HUES48 (cell line): ENCODE results near the gene TDRD9.

Source experiments
- H3K27ac ChIP-seq: one replicate; pipeline ENCODE4 v1.7.0; 2013; ENCODE audit warnings: low read depth, low read length, inconsistent platforms
- H3K27me3 ChIP-seq: 2 replicates; pipeline ENCODE4 v1.6.1; 2013; ENCODE audit warnings: mild to moderate bottlenecking, low read length; ENCODE audit not compliant: control insufficient read depth, insufficient read depth
- H3K36me3 ChIP-seq: 2 replicates; pipeline ENCODE4 v1.6.1; 2013; ENCODE audit warnings: low read length; ENCODE audit not compliant: control insufficient read depth, insufficient read depth
- H3K4me1 ChIP-seq: 2 replicates; pipeline ENCODE4 v1.6.1; 2013; ENCODE audit warnings: mild to moderate bottlenecking, low read length; ENCODE audit not compliant: control insufficient read depth, insufficient read depth
- H3K4me3 ChIP-seq: 2 replicates; pipeline ENCODE4 v1.5.1; 2013; ENCODE audit warnings: mild to moderate bottlenecking, low read depth, low read length
- H3K9ac ChIP-seq: 2 replicates; pipeline ENCODE4 v1.6.1; 2013; ENCODE audit warnings: mild to moderate bottlenecking, low read depth, low read length, moderate library complexity
- H3K9me3 ChIP-seq: 2 replicates; pipeline ENCODE4 v1.6.1; 2013; ENCODE audit warnings: low read length; ENCODE audit not compliant: control insufficient read depth, insufficient read depth

TDRD9 gene

DNA sequence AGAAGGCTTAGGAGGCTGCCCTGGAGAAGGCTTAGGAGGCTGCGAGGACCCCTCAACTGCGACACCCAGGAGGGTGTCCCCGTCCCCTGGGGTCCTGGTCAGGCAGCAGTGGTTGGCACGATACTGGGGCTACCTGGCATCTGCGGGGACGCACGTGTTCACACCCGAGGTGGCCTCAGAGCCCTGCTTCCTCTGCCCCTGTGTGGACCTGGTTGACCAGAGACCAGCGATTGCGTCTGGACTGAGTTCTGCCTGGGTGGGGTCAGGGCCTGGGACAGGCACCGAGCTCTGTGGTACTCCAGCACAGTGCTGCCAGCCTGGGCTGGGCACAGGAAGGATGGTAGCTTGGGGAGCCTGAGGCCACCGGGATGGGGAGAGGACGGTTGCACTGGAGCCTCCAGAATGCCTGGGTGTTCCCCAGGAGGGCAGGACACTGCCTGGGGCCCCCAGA is 158.0 kb downstream of the TDRD9 start:
- Histone ChIP-seq H3K27ac (no peak overlapping the region), H3K9ac (no peak overlapping the region), H3K9me3 (no peaks in the 10 kb centered on the region), H3K27me3 (peaks cover 5% of the 10 kb centered on the region; the same call in 1 of the 2 replicates), H3K4me1 (no peaks in the 10 kb centered on the region; the same call in 1 of the 2 replicates), H3K36me3 (no peaks in the 10 kb centered on the region), H3K4me3 (no peak overlapping the region)

DNA sequence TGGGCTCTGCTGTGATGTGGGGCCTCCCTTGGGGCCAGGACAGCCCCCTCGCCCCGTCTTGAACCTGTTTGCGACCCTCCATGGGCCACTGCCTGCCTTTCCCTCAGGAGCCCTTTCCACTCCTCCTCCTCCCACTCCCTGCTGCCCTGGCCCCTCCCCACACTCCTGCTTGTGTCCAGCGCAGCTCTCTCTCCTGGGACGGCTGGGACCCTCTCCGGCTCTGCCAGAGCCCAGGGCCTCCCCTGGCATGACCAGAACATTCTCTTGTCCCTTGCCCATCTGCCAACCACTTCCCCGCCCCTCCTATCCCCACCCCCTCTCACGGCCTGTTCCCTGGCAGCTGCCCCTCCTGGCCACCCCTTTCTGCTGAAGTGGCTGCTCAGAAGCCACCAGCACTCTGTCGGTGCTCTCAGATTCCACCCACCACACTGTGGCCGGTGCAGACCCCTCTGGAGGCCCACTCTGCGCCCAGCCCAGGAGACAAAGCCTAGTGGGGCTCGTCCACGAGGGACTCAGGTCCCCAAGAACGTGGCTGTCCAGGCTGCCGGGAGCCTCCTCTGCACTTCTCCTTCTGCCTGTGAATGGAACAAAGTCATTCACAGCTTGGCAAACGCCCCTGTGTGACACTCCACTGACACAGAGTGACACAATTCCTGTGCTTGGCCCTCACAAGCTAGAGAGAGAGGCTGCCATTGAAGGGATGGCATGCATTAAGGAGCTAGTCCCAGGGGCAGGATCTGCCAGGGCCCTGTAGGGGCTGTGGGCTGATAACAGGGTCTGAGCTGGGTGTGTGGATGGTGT is 158.6 kb downstream of the TDRD9 start:
- Histone ChIP-seq H3K9me3 (no peaks in the 10 kb centered on the region), H3K4me1 (no peaks in the 10 kb centered on the region; the same call in 1 of the 2 replicates), H3K4me3 (no peak overlapping the region), H3K9ac (no peak overlapping the region), H3K27ac (no peak overlapping the region), H3K27me3 (peaks cover 5% of the 10 kb centered on the region; the same call in 1 of the 2 replicates), H3K36me3 (no peaks in the 10 kb centered on the region)

DNA sequence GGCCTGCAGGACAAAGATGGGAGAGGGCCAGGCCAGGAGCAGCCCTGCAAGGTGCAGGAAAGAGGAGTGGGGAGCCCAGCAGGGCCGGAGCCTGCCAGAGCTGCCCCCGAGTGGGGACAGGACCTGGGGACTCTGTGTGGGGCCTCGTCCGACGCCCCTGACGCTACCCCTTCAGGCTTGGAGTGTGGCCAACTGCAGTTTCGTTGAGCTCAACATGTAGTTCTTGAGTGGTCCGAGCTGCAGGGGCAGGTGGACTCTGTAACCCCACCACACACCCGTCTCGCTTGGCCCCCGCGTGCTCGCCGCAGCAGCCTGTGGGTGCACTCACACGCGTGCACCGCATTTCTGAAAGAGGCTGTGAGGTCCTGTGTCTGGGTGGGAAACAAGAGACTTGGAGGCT is 159.2 kb downstream of the TDRD9 start:
- no peaks in the 10 kb centered on the region; the same call in 1 of the 2 replicates for H3K4me1 ChIP-seq
- no peak overlapping the region for H3K27ac ChIP-seq
- no peak overlapping the region for H3K4me3 ChIP-seq
- no peaks in the 10 kb centered on the region for H3K36me3 ChIP-seq
- no peaks in the 10 kb centered on the region for H3K9me3 ChIP-seq
- H3K27me3 ChIP-seq, result peaks cover 5% of the 10 kb centered on the region; the same call in 1 of the 2 replicates
- no peak overlapping the region for H3K9ac ChIP-seq

DNA sequence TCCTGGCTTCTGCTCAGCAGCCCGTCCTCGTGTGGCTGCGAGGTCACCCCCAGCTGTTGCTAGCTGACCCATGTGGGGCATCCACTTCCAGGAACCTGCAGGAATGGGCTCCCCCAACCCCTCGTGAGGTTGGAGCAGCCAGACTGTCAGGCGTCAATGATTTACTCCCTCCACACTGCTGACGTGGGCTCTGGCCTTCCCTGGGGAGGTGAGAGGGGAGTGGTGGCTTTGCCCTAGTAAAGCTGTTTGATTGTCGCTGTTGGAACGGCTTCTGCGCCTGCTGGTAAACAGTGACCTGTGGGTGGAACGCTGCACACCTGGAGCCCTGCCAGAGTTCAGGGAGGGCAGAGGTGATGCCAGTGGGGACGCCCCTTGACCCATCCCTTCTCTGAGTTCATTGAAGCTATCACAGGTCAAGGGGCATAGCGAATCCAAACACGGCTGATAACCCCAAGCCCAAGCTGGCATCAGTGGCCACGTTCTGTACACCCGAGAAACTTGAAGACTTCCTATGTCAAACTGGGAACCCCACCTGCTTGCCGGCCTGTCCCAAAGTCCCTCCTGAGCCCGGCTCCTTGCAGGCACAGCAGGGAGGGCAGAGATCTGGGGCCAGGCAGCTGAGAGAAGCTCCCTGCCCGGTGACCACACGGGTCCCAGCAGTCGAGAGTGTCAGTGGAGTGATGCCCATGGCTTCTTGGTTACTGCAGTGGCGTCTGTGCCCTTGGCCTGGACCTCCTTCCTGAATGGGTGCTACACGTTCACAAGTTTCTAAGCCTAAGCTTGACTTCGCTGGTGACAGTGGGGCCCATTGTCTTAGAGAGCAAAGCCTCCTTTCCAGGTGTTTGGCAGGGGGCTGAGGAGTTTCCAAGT is 160.0 kb downstream of the TDRD9 start:
- H3K4me1 ChIP-seq, result no peaks in the 10 kb centered on the region; the same call in 1 of the 2 replicates
- no peak overlapping the region for H3K4me3 ChIP-seq
- H3K36me3 ChIP-seq, result no peaks in the 10 kb centered on the region
- no peak overlapping the region for H3K27ac ChIP-seq
- H3K27me3 ChIP-seq, result peaks cover 5% of the 10 kb centered on the region; the same call in 1 of the 2 replicates
- H3K9me3 ChIP-seq, result no peaks in the 10 kb centered on the region
- H3K9ac ChIP-seq, result no peak overlapping the region

DNA sequence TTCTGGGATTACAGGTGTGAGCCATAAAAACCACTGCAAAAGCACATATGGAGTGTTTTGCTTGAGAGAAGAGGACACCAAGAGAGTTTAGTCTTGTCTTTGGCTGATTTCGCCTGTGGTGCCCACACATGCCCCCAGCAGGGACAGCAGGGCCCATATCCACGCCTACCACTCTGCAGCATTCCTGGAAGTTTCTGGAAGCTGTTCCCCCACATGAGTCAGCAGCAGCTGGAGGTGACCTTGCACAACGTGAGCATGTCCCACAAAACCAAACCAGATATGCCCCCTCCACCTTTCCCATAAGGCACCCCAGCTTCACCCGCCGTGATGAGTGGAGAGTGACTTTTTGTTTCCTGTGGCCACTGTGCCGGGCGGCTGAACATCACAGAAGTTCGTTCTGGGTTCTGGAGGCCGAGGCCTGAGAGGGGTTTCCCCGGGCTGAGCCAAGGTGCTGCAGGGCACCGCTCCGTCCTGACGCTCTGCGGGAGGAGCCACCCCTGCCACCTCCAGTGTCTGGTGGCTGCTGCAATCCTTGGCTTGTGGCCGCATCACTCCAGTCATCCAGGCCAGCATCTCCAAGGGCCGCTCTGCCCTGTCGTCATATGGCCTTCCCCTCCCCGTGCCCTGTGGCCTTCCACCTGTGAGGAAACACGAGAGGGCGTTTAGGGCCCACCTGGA is 162.0 kb downstream of the TDRD9 start:
- Histone ChIP-seq H3K27me3 (peaks cover 5% of the 10 kb centered on the region; the same call in 1 of the 2 replicates), H3K27ac (no peak overlapping the region), H3K9ac (no peak overlapping the region), H3K9me3 (no peaks in the 10 kb centered on the region), H3K4me3 (no peak overlapping the region), H3K36me3 (no peaks in the 10 kb centered on the region), H3K4me1 (0 out of 2 replicates have a peak, but pooled peaks cover 2% of the 10 kb centered on the region)

DNA sequence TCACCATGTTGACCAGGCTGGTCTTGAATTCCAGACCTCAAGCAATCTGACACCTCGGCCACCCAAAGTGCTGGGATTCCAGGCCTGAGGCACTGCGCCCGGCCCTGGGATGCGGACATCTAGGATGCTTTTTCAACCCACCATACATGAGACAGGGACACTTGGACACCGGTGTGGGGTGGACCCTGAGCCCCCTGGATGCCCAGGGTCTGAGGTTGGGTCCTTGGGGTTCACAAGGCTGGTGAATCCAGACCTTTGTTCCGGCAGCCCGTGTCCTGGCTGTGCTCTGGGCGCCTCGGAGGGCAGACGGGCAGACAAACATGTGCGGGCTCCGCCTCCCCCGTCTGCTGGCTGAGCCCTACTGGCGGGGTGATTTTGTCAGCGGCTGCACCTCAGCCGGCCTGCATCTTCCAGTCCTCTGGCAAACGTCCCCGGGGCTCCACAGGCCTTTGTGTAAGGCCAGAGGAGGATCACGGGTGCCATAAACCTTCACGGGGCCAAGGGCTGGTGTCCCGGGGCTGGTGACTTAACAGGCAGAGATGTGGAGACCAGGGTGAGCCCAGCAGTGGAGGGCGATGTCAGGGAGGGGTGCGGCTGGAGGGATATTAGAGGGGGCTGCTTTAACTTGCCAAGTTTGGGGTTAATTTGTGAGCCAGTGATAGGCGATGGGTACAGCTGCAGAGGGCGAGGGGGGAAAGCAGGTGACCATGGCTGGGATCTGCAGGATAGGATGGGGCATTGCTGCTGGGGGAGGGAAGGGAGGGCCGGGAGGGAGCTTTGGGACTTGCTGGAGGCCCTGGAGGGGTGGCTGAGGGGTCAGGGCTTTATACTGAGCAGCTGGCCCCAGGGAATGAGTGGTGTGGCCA is 163.0 kb downstream of the TDRD9 start:
- no peaks in the 10 kb centered on the region for H3K36me3 ChIP-seq
- no peak overlapping the region for H3K4me3 ChIP-seq
- 0 out of 2 replicates have a peak, but pooled peaks cover under 1% of the 10 kb centered on the region for H3K27me3 ChIP-seq
- no peaks in the 10 kb centered on the region for H3K9me3 ChIP-seq
- H3K4me1 ChIP-seq, result 0 out of 2 replicates have a peak, but pooled peaks cover 2% of the 10 kb centered on the region
- H3K9ac ChIP-seq, result no peak overlapping the region
- H3K27ac ChIP-seq, result no peak overlapping the region

DNA sequence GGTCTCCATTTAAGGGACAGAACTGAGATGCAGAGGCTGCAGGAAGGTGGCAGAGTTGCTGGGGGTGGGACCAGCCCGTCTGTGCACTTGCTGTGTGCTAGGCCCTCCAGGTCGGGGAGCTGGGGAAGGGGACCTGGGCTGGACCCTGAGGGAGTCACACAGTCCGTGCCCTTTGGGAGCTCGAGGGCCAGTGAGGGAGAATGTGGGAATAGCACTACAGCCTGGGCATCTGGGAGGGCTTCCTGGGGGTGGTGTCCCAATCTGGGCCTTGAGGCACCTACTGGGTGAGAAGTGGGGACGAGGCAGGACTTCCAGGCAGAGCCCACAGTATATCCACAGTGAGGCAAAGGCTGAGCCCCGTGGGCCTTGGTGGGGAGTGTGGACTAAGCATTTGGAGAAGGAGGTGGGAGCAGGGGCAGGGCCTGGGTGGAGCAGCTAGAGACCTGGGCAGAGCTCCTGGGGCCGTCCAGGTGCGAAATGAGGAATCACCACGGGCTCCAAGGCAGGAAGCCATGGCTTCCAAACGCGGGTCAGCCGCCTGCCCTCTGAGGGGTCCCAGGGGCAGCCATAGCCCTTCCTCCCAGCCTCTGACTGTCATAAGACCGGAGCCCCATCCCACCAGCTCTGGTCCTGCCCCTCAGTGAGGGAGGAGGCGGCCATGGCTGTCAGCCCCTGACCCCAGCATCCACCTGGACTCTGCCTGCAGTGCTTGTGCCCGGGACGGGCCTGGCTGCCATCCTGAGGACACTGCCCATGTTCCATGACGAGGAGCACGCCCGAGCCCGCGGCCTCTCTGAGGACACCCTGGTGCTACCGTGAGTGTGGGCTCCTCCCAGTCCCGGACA is 163.9 kb downstream of the TDRD9 start:
- Histone ChIP-seq H3K36me3 (no peaks in the 10 kb centered on the region), H3K4me1 (0 out of 2 replicates have a peak, but pooled peaks cover 2% of the 10 kb centered on the region), H3K9ac (no peak overlapping the region), H3K9me3 (no peaks in the 10 kb centered on the region), H3K4me3 (no peak overlapping the region), H3K27ac (no peak overlapping the region), H3K27me3 (no peaks in the 10 kb centered on the region)

DNA sequence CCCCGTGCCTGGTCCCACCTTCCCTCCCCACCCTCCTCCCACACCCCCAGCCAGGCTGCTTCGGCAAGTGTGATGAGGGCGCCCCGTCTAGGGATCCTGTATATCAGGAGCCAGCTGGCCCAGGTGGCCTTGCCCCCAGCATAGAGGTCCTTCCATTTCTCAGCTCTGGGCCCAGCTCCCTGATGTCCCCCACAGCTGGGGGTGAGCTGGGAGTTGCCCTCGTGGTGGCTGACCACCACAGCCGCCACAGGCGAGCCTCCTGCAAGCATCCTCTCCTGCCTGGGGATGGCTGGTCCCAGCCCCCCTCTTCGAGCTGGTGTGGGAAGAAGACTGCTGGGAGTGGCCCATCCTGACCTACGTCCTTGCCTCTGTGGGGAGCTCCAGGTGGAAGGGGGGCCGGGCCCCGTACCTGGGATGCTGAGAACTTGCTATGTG is 164.7 kb downstream of the TDRD9 start:
- Histone ChIP-seq H3K9ac (no peak overlapping the region), H3K4me3 (no peak overlapping the region), H3K9me3 (no peaks in the 10 kb centered on the region), H3K4me1 (0 out of 2 replicates have a peak, but pooled peaks cover 2% of the 10 kb centered on the region), H3K27ac (no peak overlapping the region), H3K27me3 (no peaks in the 10 kb centered on the region), H3K36me3 (no peaks in the 10 kb centered on the region)

DNA sequence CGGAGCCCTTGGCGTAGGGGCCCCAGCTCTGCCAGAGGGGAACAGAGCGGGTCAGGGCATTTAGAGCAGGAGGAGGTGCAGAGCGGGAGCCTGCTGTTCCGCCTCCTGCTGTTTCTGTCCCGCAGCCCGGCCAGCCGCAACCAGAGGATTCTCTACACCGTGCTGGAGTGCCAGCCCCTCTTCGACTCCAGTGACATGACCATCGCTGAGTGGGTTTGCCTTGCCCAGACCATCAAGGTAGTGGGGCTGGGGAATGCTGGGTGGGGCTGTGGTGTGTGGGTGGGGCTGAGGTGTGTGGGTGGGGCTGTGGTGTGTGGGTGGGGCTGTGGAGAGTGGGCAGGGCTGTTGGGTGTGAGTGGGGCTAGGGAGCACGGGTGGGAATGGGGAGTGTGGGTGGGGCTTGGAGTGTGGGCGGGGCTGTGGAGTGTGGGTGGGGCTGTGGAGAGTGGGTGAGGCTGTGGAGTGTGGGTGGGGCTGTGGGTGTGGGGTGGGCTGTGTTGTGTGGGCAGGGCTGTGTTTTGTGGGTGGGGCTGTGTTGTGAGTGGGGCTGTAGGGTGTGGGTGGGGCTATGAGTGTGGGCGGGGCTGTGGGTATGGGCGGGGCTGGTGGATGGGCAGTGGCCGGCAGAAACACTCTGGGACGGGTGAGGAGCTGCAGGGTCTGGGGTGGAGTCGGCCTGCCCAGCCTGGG is 165.3 kb downstream of the TDRD9 start:
- Histone ChIP-seq H3K4me3 (no peak overlapping the region), H3K9ac (no peak overlapping the region), H3K27me3 (no peaks in the 10 kb centered on the region), H3K36me3 (no peaks in the 10 kb centered on the region), H3K27ac (no peak overlapping the region), H3K9me3 (no peaks in the 10 kb centered on the region), H3K4me1 (0 out of 2 replicates have a peak, but pooled peaks cover 2% of the 10 kb centered on the region)
